T-helper 9 cell (primary cell): ENCODE results near the gene NELFCD.
"Not testable (repeated sequence)": the region's sequence is repeated elsewhere in the genome, so short reads cannot be mapped to it uniquely, and the experiment has no call there.

Experiments
- DNase-seq: peaks from one replicate; pipeline ENCODE4 v3.0.0-alpha.2; 2020

NELFCD gene

GRCh38 chr20:59010321-59010994 is 29.4 kb downstream of the NELFCD start:
- no peak for DNase-seq

DNA sequence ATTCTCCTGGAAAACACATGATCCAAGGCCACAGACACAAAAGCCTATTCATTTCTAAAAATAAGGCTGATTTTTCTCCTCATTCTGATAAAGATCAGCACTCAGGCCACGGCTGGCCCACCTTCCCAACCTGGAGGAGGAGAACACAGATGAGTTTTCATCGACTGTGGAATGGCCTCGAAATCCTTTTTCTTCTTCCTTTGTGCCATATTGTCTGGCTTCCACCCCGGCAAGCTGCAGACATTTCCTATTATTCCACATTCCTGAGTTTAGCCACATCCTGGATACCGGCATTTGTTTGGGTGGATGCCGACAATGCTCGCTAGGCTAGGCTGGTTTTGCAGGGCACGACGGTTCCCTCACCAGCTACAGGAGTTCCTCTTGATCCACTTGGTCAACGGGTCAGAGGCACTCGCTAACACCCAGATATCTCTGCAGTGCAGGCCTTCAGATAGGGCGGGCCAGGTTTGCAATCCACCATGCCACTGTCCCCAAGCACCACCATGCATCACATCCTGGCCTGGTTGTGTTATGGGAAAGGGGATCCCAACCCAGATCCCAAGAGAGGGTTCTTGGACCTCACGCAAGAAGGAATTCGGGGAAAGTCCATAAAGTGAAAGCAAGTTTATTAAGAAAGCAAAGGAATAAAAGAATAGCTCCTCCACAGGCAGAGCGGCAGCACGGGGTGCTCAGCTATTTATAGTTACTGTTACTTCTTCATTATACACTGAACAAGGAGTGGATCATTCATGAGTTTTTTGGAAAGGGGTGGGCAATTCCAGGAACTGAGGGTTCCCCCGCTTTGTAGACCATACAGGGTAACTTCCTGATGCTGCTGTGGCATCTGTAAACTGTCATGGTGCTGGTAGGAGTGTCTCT is 30.2 kb downstream of the NELFCD start:
- DNase-seq = no peak

GRCh38 chr20:59011874-59012157 is 30.8 kb downstream of the NELFCD start:
- DNase-seq = not testable (repeated sequence)

DNA sequence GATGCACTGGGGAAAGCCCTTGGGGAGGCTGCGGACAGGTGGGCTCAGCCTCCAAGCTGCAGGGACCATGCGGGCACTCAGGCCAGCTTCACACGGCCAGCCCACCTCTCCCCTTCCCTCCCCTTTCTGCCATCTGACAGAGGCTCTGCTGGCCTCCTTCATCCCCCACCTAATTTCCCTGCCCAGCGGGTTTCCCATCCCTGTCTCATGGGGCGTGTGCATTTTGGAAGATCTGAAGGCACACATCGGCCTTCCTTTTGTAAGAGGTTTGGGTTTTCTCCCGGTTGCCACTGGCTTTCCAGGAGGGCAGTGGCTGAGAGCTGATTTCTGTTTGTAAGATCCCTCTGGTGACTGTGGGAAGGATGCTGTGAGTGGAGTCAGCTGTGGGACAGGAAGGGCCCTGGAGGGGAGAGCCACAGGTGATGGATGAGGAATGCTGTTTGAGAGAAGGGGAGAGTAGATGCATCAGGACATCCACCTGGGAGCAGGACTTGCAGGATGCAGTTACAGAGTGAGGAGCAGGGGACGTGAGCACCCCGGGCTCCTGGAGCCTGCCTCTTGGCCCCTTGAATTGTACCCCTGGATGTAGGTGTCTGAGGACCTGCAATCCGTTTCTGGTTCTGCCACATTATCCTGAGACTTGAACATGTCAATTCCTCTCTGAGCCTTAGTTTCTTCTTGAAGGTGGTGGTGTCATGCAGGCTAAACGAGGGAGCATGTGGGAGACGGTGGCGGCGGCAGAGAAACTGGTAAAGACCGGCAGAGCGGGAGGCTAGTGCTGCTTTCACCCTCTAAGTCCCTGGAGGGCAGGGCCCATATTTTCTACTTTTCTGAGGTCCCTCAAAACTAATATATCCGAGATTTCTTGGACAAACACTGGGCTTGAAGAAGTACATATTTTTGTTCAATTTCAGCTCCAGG is 32.2 kb downstream of the NELFCD start:
- DNase-seq = no peak

- DNase-seq = no peak
These were observed 33.0 kb downstream of the NELFCD start for GRCh38 chr20:59013959-59014608.

DNA sequence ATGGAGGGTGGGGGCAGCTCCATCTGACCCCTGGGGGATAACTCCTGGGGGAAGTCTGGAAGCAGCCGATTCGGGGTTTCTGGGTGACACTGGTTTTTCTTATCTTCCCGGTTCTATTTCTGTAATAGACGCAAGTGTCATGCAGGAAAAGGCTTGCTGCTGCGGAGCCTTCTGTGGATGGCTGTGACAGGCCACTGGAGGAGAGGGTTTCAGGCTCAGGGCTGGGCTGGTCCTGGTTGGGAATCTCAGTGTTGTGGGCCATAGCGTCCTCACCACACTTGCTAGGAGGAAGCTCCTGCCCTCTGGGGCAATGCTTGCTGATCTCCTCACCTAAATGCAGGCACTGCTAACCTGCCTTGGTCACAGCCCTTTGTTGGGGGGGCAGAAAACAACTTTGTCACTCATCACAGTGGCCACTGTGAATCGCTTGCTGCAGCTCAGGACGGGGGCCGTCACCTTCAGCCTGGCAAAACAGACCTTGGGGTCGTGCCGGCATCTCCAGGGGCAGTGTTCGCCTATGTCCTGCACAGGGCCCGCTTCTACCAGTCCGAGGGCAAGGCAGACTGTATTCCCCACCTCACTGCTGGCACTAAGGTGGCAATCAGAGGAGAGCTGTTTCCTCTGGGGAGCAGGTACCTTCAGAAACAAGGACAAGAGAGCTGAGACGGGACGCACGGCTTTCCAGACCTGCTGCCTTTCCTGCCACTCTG is 33.8 kb downstream of the NELFCD start:
- DNase-seq = no peak

- no peak for DNase-seq
These were observed 34.4 kb downstream of the NELFCD start for GRCh38 chr20:59015411-59015810.

GRCh38 chr20:59015812-59016711 is 35.0 kb downstream of the NELFCD start:
- no peak for DNase-seq

DNA sequence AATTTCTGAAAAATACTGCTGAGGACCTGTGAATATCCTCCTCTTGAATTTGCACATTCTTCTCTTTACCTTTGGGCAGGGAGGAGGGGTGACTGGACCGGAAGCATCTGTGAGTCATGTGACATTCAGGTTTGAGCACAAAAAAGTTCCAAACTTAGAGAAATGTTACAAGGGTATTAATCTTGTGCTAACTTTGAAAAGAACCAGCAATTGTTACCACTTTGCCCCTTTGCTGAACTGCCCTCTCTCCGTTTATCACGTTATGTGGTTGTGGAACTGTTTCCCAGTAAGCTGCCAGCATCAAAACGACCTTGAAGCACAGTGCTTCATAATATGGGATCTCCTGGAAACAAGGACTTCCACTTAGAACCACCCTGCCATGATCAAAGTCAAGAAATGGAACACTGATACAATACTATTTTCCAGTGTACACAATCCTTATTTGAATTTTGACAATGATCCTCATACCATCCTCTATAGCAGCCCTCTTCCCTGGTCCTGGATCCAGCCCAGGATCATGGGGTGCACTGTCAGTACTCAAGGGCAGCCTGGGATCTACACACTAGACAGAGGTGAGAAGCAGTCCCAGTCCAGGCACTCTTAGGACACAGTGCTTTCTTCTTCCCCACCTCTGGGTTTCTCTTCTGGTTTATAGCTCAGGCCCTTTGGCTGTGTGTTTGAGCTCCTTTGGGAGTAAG is 35.9 kb downstream of the NELFCD start:
- DNase-seq = no peak

- no peak for DNase-seq
These were observed 36.6 kb downstream of the NELFCD start for GRCh38 chr20:59017493-59018231.

GRCh38 chr20:59018817-59019216 is 37.8 kb downstream of the NELFCD start:
- DNase-seq = no peak

GRCh38 chr20:59019217-59019616 is 38.2 kb downstream of the NELFCD start, which contains the start of gene TUBB1:
Gene TUBB1 (plus strand): TSS chr20:59019429. CDS start chr20:59019523, 94 bp downstream.
- no peak for DNase-seq

GRCh38 chr20:59020938-59021551 is 40.0 kb downstream of the NELFCD start:
- DNase-seq = no peak

DNA sequence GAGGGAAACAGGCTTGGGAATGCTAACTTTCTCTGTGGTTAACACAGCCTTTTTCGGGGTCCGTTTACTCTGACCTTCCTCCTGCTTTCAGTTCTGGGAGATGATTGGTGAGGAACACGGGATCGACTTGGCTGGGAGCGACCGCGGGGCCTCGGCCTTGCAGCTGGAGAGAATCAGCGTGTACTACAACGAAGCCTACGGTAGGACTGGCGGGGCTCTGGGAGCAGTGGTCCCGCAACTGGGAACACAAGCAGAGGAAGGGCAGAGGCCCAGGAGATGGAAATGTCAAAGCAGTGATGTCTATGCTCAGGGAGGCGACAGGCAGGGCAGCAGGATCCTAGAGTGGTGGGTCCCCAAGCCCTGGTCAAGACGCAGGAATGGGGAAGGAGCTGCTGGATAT is 41.7 kb downstream of the NELFCD start:
- no peak for DNase-seq

DNA sequence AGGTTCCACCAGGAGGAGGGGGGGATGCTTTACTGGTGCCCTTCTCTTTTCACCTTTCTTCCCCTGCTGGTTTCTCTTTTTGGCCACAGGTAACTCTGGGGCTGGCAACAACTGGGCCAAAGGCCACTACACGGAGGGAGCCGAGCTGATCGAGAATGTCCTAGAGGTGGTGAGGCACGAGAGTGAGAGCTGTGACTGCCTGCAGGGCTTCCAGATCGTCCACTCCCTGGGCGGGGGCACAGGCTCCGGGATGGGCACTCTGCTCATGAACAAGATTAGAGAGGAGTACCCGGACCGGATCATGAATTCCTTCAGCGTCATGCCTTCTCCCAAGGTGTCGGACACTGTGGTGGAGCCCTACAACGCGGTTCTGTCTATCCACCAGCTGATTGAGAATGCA is 42.6 kb downstream of the NELFCD start:
- DNase-seq = no peak

GRCh38 chr20:59024111-59024530 is 43.1 kb downstream of the NELFCD start:
- no peak for DNase-seq

DNA sequence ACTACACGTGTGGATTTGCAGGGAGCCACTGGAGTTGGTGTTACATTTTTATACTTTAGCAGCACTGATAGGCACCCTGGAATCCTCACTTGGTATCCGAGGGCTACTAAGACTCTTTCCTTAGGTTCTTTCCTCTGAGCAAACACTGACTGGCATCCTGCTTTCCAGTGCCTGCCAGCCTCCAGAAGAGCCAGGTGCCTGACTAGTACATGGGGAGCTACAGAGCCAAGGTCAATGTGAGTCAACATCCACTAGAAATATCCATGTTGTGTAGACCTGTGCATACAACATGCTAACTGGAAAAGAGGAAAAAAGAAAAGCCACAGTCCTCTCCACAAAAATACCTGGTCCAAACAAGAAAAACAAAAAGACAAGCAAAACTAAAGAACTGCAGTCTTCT is 44.0 kb downstream of the NELFCD start:
- no peak for DNase-seq

- no peak for DNase-seq
These were observed 44.5 kb downstream of the NELFCD start for GRCh38 chr20:59025511-59025910.
